Epithelial cell of prostate (primary cell): ENCODE measurements around the gene LYRM2.

Experiments
- DNase-seq: peaks from one replicate; pipeline ENCODE4 v3.0.0-alpha.2; 2011; ENCODE audit warnings: low read depth, low spot score
- H3K27ac ChIP-seq: fragments of 450-650 bp; 2 replicates; pipeline ENCODE4 v1.5.1; 2017; ENCODE audit warnings: mild to moderate bottlenecking

Gene LYRM2

GRCh38 chr6:89518352-89519055 is 120.0 kb downstream of the LYRM2 start:
- peak overlapping the region; percentile 5 for H3K27ac ChIP-seq
- DNase-seq, result no peak
